GM21737 (cell line): ENCODE measurements around the gene BCL2L2.
"Not testable (repeated sequence)": the region's sequence is repeated elsewhere in the genome, so short reads cannot be mapped to it uniquely, and the experiment has no call there.

ENCODE experiments used
- ATAC-seq: cut with Tn5 transposase; IDR thresholded peaks from one replicate; pipeline ENCODE4 v1.9.1; 2021; ENCODE audit warnings: mild to moderate bottlenecking, moderate library complexity; ENCODE audit not compliant: unreplicated experiment

The BCL2L2 gene

DNA sequence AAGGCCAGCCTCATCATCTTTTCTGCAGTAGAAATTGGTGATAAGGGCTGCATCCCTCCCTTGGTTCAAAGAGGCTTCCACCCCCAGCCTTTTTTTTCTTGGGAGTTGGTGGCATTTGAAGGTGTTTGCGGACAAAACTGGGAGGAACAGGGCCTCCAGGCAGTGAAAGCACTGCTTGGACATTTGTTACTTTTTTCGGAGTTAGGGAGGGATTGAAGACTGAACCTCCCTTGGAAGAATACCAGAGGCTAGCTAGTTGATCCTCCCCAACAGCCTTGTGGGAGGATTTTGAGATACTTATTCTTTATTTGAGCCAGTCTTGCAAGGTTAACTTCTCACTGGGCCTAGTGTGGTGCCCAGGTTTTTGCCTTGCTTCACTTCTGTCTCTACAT lies 17.8 kb downstream of the BCL2L2 start:
- ATAC-seq: no peak

DNA sequence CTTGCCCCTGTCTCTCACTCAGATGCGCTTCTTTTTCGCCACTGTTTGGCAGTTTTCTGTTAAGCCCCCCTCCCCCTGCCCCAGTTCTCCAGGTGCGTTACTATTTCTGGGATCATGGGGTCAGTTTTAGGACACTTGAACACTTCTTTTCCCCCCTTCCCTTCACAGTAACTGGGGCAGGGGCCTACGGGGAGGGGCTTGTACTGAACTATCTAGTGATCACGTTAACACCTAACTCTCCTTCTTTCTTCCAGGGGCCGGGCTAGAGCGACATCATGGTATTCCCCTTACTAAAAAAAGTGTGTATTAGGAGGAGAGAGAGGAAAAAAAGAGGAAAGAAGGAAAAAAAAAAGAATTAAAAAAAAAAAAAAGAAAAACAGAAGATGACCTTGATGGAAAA lies 18.4 kb downstream of the BCL2L2 start:
- no peak for ATAC-seq

DNA sequence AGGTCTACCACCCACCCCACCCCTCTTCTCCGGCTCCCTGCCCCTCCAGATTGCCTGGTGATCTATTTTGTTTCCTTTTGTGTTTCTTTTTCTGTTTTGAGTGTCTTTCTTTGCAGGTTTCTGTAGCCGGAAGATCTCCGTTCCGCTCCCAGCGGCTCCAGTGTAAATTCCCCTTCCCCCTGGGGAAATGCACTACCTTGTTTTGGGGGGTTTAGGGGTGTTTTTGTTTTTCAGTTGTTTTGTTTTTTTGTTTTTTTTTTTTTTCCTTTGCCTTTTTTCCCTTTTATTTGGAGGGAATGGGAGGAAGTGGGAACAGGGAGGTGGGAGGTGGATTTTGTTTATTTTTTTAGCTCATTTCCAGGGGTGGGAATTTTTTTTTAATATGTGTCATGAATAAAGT lies 19.1 kb downstream of the BCL2L2 start:
- ATAC-seq: not testable (repeated sequence)

DNA sequence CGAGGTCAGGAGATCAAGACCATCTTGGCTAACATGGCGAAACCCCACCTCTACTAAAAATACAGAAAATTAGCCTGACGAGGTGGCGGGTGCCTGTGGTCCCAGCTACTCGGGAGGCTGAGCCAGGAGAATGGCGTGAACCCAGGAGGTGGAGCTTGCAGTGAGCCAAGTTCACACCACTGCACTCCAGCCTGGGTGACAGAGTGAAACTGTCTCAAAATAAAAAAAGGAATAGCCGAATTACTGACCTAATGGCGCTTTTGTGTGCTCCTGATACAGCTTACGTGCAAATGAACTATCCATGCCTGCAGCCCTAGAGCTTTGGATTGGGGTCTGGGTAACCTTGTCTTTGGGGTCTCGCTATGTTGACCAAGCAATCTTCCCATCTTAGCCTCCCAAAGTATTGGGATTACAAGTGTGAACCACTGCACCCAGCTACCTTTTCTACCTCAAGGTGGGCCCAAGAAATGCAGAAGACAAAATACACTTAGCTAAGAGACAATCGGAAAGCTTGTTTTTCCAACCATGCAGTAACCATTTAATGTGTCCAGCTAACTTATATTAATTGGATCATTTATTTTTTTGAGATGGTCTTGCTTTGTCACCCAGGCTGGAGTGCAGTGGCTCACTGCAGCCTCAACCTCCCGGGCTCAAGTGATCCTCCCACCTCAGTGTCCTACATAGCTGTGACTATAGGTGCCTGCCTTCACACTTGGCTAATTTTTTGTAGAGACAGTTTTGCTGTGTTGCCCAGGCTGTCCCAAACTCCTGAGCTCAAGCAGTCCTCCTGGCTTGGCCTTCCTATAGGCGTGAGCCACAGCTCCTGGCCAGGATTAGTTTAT lies 20.1 kb downstream of the BCL2L2 start:
- no peak for ATAC-seq

- no peak for ATAC-seq
Observed at GRCh38 chr14:23327947-23328744, 21.5 kb downstream of the BCL2L2 start.

GRCh38 chr14:23335623-23336022 lies 29.0 kb downstream of the BCL2L2 start:
- ATAC-seq: no peak

DNA sequence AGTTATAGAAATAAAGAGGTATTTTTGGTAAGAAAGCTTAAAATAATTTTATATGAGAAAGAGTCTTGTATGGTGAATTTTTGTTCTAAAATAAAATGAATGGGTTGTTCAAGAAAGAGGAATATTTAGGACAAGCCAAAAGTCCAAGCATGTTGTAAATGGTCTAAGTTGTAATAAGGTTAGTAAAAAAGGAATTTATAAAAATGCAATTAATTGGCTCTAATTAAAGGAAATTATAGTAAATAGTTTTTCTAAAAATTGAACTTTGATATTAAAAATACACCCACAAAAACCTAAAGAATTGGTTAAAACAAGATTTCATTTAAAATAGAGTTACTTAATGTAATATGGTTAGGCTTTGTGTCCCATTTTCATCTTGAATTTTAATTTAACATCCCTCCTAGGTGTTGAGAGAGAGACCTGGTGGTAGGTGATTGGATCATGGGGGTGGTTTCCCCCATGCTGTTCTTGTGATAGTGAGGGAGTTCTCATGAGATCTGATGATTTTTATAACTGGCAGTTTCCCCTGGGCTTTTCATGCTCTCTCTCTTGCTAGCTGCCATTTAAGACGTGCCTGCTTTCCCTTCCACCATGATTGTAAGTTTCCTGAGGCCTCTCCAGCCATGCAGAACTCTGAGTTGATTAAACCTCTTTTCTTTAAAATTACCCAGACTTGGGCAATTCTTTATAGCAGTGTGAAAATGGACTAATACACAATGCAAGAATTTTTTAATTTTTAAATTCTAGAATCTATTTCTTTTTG lies 33.1 kb downstream of the BCL2L2 start:
- ATAC-seq: no peak

DNA sequence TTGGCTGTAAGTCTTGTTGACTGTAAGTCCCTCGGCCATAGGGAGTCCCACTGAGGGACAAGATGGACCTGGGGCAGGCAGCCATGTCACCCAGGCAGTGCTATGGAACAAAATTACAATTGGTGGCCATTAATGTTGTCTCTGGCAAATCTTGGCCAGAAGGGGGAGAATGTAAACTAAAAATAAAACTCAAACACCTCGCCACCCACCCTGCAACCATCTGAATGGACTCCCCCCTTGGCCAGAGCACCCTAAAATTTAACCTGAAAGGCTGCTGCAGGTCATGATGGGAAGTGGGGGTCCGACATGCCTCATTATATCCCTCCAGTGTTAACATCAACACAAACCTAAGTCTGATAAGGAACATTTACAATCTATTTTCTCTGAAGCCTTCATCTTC lies 37.8 kb downstream of the BCL2L2 start:
- ATAC-seq: no peak

DNA sequence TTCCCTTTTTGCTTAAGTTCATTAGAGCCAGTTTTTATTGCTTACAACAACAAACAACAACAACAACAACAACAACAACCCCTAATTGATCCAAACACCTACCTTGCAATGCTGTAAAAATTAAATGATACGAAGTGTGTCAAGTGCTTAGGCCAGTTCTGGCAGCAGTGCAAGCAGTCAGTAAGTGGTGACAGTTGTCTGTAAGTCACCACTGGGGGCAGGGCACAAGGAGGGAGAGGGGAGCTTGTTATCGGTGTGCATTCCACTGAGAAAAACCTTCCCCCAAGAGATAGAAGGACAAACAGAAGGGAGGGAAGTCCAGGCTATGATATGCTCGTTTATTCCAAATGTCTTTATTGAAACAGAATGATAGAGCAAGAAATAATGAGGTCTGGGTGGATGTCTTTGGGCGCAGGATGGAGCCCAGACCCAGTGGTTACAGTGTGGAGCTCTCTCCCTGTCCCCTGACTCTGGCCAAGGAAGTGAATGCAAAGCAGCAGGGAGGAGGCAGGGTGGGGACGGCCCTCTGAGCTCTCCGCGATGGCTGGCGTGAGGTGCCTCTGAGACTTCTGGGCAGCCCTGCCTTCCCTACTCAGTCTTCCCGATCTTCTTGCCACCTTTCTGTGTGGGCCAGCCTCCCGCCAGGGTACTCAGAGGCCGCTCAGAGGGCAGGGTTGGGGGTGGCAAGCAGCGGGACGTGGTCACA lies 39.5 kb downstream of the BCL2L2 start:
- no peak for ATAC-seq

DNA sequence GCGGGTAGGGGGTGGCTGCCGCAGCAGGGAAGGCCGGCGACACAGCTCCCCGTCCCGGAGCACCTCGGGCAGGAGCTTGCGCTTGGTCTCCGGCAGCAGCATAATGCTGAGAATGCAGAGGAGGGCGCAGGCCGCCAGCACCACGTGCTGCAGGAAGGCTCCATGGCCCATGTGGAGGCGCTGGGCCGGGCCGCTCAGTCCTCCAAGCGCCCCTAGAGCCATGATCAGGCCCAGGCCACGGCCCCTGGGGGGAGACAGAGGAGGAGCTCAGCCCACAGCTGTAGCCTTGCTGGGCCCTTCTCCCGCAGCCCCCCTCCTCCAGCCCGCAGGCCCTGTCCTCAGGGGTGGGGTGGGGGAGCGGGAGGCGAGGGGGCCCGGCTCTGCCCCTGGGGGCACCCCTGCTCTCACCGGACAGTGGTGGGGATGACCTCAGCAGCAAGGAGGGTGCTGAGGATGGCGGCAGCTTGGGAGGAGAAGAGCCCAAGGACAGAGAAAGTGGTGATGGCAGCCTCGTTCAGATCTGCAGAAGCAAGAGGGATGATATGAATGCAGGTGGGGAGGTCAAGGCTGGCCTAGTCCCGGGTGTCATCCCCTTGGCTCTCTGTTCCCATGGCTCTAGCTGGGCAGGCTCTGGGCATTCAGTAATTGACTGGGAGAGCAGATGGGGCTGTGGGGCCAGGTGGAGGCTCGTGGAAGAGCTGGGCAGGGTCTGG lies 40.2 kb downstream of the BCL2L2 start:
- no peak for ATAC-seq

DNA sequence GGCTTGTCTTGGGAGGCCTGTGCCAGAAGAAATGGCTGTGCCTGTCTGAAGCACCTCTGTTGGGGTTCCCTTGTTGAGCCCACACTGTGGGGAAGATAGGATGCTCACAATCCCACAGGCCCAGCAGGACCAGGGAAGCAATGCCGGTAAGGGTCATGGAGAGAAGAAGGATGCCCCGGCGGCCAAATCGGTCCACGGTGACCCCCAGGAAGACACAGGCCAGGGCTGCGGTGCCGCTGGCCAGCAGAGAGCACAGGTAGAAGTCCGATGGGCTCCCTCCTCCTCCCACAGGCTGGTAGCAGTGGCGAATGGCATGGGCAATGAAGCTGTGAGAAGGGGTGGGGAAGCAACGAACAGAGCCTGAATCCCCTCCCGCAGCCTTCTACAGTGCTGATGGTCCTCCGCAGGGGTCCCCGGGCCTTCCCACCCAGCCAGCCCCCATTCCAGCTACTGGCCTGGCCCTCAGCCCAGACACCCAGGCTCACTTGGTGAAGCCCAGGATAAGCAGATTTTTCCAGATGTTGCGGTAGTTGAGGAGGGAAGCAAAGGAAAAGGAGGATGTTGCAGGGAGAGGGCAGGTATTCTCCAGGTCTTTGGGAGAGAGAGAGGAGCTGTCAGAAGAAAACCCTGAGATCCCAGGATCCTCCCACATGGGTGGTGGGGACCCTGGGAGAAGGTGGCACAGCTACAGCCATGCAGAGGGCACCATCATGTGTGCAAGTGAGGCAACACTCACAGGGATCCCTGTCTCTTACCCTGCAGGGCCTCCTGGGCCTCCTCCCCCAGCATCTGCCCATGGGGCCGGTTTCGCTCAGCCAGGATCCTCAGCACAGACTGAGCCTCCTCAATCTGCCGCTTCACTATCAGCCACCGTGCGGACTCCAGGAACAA lies 41.0 kb downstream of the BCL2L2 start:
- no peak for ATAC-seq

DNA sequence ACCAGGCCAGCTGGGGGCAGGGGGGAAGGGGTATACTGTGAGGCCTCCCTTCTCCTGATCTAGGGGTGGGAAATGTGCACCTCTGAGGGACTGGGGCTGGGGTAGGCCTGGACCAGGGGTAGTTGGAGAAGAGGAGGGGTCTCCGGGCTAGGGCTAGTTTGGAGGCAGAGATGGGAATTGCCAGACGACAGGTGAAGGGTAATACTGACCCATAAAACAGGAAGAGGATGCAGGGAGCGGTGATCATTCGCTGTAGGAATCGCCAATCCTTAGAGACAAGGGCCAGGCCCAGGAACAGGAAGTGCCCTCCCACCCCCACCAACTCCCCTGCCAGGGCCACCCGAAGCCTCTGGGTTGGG lies 41.6 kb downstream of the BCL2L2 start:
- no peak for ATAC-seq

DNA sequence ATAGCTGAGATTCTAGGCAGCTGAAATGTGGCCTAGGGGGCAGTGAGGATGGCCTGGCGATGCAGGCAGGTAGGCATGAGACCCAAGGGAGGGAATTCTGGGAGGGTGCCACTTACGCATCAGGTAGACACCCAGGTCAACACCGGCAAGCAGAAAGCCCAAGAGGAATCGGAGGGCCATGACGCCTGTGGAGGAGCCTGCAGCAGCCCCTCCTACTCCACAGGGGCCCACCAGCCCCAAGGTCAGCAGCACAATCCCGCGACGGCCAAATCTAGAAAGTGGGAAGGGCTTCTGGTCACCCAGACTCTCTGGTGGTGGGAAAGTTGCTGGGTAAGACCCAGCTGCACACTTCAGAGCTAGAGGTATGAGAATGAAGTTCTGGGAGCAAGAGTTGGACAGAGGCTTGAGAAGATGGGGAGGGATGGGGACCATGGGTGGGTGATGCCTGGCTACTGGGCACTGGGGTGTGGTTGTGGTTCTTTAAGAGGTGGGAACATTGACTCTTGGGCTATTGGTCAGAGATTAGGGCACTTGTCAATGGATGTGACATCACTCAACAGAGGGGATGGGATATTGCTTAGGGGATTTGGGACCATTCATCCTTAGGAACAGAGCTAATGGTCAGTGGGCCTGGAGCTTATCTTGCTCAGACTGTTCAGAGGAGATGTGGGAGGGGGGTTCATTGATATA lies 42.7 kb downstream of the BCL2L2 start:
- no peak for ATAC-seq

DNA sequence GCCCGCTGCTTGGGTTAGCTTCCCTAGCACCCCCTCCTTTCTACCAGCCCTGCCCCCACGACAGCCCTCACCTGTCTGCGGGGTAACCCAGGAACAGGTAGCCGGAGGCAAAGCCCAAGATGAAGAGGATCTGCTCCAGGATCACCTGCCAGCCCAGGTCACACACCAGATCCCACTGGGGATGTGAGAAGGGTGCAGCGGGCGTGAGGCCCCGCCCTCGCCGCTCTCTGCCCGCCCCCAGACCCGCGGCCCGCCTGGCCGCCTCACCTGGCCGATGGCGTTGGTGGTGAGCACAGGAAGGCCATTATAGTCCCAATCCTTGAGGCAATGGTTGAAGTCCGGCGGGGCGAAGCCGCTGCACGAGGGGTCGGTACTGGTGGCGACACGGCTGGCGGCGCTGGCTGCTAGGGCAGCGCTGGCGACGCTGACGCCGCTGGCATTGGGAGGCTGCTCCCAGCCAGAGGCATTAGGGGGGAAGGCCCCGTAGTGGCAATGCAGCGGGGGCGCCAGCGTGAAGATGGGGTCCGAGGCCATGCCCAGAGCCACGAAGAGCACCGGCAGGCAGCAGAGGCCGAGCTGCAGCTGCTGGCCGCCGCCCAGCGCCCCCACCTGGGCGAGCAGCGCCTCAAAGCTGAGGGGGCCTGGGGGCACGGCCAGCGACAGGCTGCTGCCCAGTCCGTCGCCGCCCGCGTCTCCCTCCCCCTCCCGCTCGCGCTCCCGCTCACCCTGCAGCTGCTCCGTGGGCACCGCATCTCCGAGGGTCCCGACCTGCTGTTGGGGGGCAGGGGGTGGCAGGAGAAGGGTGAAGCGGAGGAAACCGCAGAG lies 45.3 kb downstream of the BCL2L2 start:
- no peak for ATAC-seq

DNA sequence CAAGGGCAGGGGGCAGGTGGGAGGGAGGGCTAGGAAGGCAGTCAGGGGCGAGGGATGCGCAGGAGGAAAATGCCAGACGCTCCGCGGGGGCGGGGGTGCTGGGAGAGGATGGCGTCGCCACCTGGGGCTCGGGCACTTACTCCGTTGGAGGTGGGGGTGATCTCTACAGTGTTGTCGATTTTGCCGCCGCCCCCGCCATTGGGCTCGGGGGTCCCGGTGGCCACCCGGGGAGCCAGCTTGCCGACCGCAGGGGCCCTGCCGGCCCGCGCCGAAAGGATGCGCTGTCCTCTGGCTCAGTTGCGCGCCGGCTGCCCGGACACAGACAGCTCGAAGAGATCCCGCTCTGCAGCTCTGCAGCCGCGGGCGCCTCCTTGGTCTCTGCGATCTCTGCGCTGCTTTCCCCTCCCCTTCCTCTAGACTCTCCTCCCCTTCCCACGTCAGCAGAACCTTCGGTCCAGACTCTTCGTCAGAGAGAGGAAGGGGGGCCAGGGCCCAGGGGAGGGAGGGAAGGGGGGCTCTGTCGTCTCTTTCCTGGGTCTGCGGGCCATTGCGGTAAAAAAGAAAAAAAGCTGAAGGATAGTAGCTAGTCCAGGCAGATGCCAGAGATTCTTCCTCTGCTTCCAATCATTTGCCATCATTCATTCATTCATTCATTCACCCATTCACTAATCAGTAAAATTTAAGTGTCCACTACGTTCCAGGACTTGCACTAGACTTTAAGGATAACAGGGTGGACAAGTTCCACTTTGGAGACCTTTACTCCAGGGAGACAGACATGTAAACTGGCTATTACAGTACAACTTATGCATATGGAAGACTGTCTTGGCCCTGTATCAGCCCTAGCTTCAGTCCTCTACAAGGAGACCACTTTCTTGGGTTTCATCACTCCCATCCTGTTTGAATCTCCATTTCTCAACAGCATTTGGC lies 46.1 kb downstream of the BCL2L2 start, which contains the start of gene SLC22A17:
Gene SLC22A17, minus strand, starts transcription at position 382 of the 927 bp plus-strand sequence.
- no peak for ATAC-seq

- no peak for ATAC-seq
Observed at GRCh38 chr14:23353433-23353780, 46.8 kb downstream of the BCL2L2 start.

- no peak for ATAC-seq
Observed at GRCh38 chr14:23354990-23355389, 48.4 kb downstream of the BCL2L2 start.
